Panc1 (cell line): ENCODE data around the gene OSBPL10. TPM values are rescaled to one million over a fixed set of nuclear protein-coding genes. Genes with fewer than 3 reads are reported as not detected.

ENCODE experiments used
- ATAC-seq: fragments of 200-7000 bp; cut with Tn5 transposase; 2 replicates; pipeline ENCODE4 v1.9.1; 2020; ENCODE audit warnings: mild to moderate bottlenecking, moderate library complexity
- BruUV-seq: library from RNA; stranded (reverse); fragments of 400-500 nt; replicated peaks from 2 replicates; lab custom pipeline; 2021; lab: Mats Ljungman, UMichigan
- CTCF ChIA-PET: fragments of 300-600 bp; sonication (Branson Sonifier 250); formaldehyde crosslinking; loops from one replicate; lab custom pipeline; 2022; ENCODE audit warnings: antibody characterized with exemption; lab: Charles Lee
- POLR2A ChIA-PET: fragments of 300-600 bp; sonication (Branson Sonifier 250); formaldehyde crosslinking; loops from one replicate; lab custom pipeline; 2022; ENCODE audit warnings: antibody characterized with exemption; lab: Charles Lee
- DNase-seq: peaks from one replicate; pipeline ENCODE4 v3.0.0-alpha.2; 2010; ENCODE audit warnings: low read depth, low spot score
- H3K27ac ChIP-seq: 2 replicates; pipeline ENCODE4 v1.5.1; 2011; ENCODE audit warnings: mild to moderate bottlenecking, low read length, inconsistent platforms
- H3K27me3 ChIP-seq: fragments of 200-500 bp; sonication (Bioruptor generic); 2 replicates; pipeline ENCODE4 v1.6.0; 2014; ENCODE audit warnings: low read length, inconsistent platforms; ENCODE audit not compliant: control insufficient read depth, insufficient read depth
- H3K36me3 ChIP-seq: fragments of 200-500 bp; sonication (Bioruptor generic); 2 replicates; pipeline ENCODE4 v1.5.1; 2014; ENCODE audit warnings: inconsistent platforms, mild to moderate bottlenecking, low read length, moderate library complexity; ENCODE audit not compliant: control insufficient read depth, insufficient read depth
- H3K4me1 ChIP-seq: 2 replicates; pipeline ENCODE4 v1.5.1; 2011; ENCODE audit warnings: inconsistent platforms, mild to moderate bottlenecking, low read length, moderate library complexity; ENCODE audit not compliant: control insufficient read depth, insufficient read depth
- H3K4me3 ChIP-seq, 2 experiments: 2 replicates each; pipeline ENCODE4 v1.5.1; 2011 to 2012; ENCODE audit warnings: low read depth in 2 of 2, low read length in 2 of 2, mild to moderate bottlenecking in 2 of 2, inconsistent platforms in 1 of 2, moderate library complexity in 1 of 2
- H3K9me3 ChIP-seq: fragments of 200-500 bp; sonication (Bioruptor generic); 2 replicates; pipeline ENCODE4 v1.5.1; 2014; ENCODE audit warnings: low read depth, mild to moderate bottlenecking, inconsistent platforms, low read length, moderate library complexity; ENCODE audit not compliant: control insufficient read depth, insufficient read depth
- POLR2AphosphoS5 ChIP-seq: IDR thresholded peaks from 2 replicates; pipeline ENCODE4 v1.6.1; 2012; ENCODE audit warnings: mild to moderate bottlenecking, low read depth, low read length, moderate library complexity
- REST ChIP-seq, 2 experiments: IDR thresholded peaks; 2 replicates each; pipeline ENCODE4 v1.6.1; 2011 to 2012; ENCODE audit warnings: low read depth in 2 of 2, control low read depth in 1 of 2, low read length in 1 of 2, mild to moderate bottlenecking in 1 of 2, moderate library complexity in 1 of 2; ENCODE audit not compliant: insufficient read depth in 1 of 2
- SIN3A ChIP-seq: IDR thresholded peaks from 2 replicates; pipeline ENCODE4 v1.6.1; 2012; ENCODE audit warnings: low read depth, mild to moderate bottlenecking, low read length, moderate library complexity, borderline replicate concordance; ENCODE audit not compliant: insufficient read depth
- TCF7L2 ChIP-seq: IDR thresholded peaks from 2 replicates; pipeline ENCODE4 v1.6.1; 2011; ENCODE audit warnings: mild to moderate bottlenecking, low read depth, low read length, inconsistent platforms
- in situ Hi-C: cut with HindIII; loops from 2 replicates; pipeline ENCODE4 v1.10.0; 2016; ENCODE audit warnings: low sequenced_read_pairs, low pct_unique_long_range_greater_than_20kb
- intact Hi-C: fragments of 100-400 bp; cut with micrococcal nuclease; formaldehyde crosslinking; loops from one replicate; pipeline ENCODE4 v1.10.0; 2022; ENCODE audit not compliant: unreplicated experiment
- total RNA-seq: library from RNA; stranded (reverse); gene quantifications from one replicate; pipeline ENCODE4 v1.2.1, GENCODE V29; 2021; ENCODE audit not compliant: unreplicated experiment
- TF ChIP-seq, protein P1 (sequence below): fragments of 450-650 bp; IDR thresholded peaks from 2 replicates; pipeline ENCODE4 v1.5.1; 2017; ENCODE audit warnings: mild to moderate bottlenecking

The OSBPL10 gene
- total RNA-seq, 1 experiment from 2014 or later, result 88.1 TPM

DNA sequence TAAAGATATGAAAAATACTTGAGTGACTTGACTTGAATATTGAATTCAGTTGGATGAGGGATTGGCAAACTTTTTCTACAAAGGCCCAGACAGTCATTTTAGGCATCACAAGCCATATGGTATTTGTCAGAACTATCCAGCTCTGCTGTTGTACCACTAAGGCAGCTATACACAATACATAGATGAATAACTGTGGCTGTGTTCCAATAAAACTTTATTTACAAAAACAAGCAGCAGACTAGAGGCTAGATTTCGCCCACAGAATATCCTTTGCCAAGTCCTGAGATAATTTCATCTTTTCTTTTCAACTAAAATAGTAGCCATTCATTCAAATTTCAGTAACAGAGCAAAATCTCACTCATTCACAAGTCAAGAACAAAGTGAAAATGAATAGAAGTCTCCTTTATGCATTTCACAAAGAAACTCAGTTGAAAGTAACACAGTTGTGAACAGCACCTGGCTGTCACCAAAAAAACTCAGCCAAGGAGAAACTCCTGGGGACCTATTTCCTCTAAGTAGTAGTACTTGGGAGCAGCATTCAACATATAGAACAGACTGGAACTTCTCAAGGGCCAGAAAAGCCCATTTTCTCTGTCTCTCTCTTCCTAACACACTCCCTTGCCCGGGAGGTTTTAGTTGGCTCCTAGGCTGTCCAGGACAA is 56.3 kb downstream of the OSBPL10 start:
- H3K9me3 ChIP-seq, result no peaks in the 10 kb centered on the region
- H3K4me1 ChIP-seq, result peaks cover 26% of the 10 kb centered on the region
- ChIA-PET CTCF (no interaction called here), POLR2A (no interaction called here)
- no peaks in the 10 kb centered on the region for H3K27me3 ChIP-seq
- TF ChIP-seq TCF7L2, result no peak
- TF ChIP-seq REST (IDR thresholded peaks at IDR 0.05; ENCODE audit: insufficient read depth in 1 of 2, low read depth in 2 of 2, low read length in 1 of 2), result no peak
- TF ChIP-seq SIN3A, result no peak
- TF ChIP-seq POLR2AphosphoS5, result no peak
- TF ChIP-seq, protein P1, sequence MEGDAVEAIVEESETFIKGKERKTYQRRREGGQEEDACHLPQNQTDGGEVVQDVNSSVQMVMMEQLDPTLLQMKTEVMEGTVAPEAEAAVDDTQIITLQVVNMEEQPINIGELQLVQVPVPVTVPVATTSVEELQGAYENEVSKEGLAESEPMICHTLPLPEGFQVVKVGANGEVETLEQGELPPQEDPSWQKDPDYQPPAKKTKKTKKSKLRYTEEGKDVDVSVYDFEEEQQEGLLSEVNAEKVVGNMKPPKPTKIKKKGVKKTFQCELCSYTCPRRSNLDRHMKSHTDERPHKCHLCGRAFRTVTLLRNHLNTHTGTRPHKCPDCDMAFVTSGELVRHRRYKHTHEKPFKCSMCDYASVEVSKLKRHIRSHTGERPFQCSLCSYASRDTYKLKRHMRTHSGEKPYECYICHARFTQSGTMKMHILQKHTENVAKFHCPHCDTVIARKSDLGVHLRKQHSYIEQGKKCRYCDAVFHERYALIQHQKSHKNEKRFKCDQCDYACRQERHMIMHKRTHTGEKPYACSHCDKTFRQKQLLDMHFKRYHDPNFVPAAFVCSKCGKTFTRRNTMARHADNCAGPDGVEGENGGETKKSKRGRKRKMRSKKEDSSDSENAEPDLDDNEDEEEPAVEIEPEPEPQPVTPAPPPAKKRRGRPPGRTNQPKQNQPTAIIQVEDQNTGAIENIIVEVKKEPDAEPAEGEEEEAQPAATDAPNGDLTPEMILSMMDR, result no peak
- in situ Hi-C loops, result no loop called here
- DNase-seq, result no peak
- H3K36me3 ChIP-seq, result no peaks in the 10 kb centered on the region
- intact Hi-C loops, result no loop called here
- H3K27ac ChIP-seq, result 0 out of 2 replicates have a peak overlapping the region, but pooled peaks have one; percentile 39
- H3K4me3 ChIP-seq, result no peak overlapping the region
- ATAC-seq, result 0 out of 2 replicates have a peak, but pooled peaks have one; percentile 12
- no TSS peak for BruUV-seq

GRCh38 chr3:31922962-31923361 is 58.1 kb downstream of the OSBPL10 start:
- ATAC-seq (no peak), DNase-seq (no peak)
- H3K27me3 ChIP-seq, result no peaks in the 10 kb centered on the region
- no peak overlapping the region for H3K4me3 ChIP-seq
- peaks cover 35% of the 10 kb centered on the region for H3K4me1 ChIP-seq
- H3K36me3 ChIP-seq, result no peaks in the 10 kb centered on the region
- in situ Hi-C loops (no loop called here), intact Hi-C loops (no loop called here)
- no peak for TF ChIP-seq POLR2AphosphoS5
- TF ChIP-seq, protein P1, result no peak
- TF ChIP-seq REST (IDR thresholded peaks at IDR 0.05; ENCODE audit: insufficient read depth in 1 of 2, low read depth in 2 of 2, low read length in 1 of 2), result no peak
- no peak for TF ChIP-seq TCF7L2
- TF ChIP-seq SIN3A, result no peak
- BruUV-seq, result no TSS peak
- CTCF ChIA-PET, result no interaction called here
- no peak overlapping the region; the same call in 1 of the 2 replicates for H3K27ac ChIP-seq
- POLR2A ChIA-PET, result no interaction called here
- H3K9me3 ChIP-seq, result no peaks in the 10 kb centered on the region
